T-helper 1 cell (primary cell): ENCODE data around the gene SH3YL1.
A peak's percentile ranks its signal among the peaks of the same experiment; 100 is the strongest.

ENCODE experiments used
- DNase-seq, 5 donors: peaks; one replicate each; pipeline ENCODE4 v3.0.0-alpha.2; 2012 to 2020

The SH3YL1 gene

DNA sequence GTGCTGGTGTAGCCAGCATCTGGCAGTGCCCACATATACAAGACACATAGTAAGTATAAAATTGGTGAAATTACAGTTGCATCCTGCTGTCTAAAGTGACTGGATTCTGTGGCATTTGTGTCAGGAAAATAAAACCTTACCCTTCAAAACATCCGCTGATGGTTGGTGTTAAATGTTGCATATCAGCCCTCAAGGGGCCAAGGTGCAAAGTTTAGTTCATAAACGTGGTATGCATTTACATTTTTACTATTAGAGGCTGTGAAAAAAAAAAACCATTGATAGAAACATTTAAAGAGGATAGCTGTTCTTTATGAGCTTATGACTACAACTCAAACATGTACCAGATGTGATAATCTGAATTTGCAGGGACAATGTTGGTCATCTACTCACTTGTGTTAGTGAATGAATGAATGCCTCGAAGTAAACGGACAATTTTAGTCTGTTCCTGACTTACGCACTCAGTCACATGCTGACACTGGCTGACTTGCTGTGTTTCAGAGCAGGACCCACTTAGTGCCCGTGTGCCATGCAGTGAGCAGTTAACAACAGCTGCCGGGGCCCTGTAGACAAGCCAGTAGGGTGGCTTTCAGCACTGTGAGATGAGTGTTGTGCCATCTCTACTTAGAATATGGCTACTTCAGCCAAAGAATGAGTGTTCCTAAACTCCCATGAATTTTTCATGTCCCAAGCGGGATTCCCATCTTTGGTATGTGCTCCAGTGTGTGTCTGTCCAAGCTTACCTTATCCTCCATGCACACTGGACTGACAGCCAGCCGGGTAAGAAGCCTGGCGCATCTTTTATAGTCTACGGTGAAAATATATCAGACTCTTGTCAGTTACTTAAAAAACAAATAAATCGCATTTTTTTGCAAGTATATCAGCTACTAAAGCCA is 18.8 kb upstream of the SH3YL1 start:
- DNase-seq: no peak

DNA sequence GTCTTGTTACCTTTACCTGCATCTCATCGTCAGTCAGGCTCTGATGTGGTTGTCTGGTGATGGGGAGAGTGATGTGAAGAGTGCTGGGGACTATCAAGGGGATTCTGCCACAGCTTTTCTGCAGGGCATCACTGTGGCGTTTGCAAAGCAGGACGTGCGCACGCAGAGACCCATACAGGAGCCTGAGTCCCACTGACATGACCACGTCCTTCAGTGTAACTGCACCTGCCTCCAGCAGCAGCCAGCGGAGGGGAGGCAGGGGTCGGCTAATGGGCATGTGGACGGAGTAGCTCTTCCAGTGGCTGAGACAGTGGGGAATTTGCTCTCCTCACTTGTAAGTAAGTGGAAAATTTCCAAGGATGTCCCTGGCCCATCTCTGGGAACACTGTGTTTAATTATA is 17.5 kb upstream of the SH3YL1 start:
- DNase-seq: no peak

DNA sequence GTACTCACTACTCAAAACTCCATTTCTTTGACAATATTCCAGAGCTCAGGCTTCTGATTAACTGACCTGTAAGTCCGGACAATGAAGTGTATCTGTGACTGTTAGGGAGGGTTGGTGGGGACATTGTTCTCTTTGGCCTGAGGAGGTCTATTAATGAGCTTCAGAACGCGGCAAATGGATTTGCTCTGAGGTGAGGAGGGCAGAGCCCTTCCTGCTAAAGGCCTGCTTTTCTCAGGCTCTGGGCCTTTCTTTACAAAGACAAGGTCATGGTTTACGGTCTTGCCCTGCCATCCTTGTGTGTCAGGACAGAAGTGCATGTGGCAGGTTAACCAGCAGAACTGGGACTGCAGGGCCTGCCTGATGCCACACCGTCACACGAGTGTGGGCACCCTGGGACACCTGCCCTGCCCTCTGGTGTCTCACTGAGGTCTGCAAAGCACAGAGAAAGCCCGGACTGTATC is 16.8 kb upstream of the SH3YL1 start:
- no peak for DNase-seq

DNA sequence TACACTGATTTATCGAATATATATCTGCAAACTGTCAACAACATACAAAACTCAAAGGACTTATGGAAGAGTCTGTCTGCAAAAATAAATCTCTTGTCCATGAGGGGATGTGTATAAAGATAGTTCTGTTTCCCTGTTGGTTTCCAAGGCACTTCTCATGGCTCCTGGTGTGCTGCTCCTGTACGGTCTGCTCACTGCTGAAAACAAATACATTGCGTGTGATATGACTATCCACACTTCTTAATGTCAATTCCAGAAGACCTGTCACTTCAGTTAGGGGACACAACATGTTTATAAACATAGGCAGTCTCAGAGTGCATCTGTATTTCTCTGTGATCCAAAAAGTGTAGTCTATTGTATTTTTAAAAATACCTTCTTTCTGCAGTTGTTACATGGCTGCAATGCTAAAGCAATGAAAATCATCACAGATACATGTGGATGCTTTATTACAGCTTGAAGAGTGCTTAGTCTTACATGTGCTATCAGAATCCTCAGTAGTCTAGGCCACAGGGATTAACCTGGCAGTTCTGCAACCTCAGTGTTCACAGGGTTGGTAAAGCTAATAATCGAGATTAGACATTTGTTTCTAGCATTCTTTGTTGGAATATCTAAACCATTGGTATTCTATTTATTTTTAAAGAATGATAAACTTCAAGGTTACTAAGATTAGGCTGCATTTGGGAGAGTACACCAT is 16.3 kb upstream of the SH3YL1 start:
- no peak for DNase-seq

DNA sequence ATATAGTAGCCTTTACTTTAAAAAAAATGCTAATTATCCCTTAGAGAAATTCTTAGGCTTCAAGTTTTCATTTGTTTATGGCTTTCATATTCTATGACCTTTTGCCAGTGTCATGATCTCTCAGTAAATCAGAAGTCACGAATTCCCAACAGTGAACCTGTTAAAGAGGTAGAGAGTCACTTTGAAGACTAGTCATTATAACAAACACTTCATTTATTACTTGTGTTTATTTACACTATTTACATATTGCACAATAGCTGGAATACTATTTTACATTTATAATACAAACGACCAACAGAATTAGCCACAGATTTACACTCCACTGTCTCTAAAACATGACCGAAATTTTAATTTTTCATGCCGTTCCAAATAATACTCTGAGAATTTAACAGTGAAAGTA is 15.5 kb upstream of the SH3YL1 start:
- DNase-seq: no peak

DNA sequence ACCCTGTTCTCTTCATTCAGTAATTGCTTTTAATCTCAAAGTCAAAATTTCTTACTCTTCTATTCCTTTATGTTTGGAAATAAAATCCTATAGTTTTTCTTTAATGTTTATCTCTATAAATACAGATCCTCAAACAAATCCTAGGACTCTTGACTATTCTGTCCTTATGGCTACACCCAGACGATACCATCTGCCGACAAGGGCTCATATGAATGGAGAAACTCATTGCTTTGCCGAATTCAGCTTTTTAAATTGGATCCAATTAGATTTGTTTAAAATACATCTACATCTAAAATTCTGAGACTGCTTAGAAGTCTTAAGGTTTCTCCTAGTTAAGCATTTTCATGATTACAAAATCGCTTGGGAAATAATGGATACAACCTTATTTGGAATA is 15.1 kb upstream of the SH3YL1 start:
- DNase-seq: no peak

DNA sequence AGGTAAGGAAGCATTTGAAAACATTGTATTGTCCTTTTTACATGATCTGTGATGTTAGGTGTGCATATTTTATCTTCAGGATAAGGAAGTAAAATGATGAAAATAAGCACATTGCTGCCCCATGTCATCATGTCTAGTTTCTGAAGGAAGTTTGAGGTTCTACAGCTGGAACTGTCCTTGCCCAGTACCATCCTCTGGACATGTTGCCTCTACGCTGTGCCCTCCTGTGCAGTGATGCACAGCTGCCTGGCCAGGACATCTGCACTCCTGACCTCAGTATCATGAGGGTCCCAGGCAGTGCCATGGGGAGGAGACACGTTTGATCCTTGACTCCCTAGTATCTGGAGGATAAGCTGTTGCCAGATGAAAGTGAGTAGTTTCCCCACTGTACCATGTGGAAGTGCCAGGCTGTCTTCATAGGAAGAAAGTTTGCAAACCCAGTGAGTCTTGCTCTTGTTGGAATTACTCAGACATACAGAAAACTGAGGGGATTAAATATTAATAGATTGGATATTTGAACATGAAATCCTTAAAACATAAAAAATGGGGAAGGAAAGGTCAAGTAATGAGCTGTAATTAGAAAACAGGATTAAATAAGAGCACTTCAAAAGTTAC is 14.6 kb upstream of the SH3YL1 start:
- DNase-seq: no peak

DNA sequence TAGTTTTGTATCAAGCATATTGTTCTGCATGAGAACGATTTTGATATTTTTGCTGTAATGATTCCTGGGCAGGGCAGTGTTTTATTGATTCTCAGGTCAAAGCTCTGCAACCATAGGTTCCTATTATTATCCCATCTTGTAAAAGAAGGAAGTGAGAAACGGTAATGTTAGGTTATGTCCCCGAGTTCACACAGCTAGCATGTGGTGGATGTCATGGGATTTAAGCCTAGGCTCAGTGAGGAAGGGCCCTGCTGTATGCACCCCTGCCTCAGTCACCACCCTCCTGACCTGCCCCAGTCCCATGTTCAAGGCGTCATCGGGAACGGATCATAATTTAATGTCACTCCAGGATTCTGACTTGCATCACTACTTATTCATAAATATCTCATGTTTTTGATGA is 11.6 kb upstream of the SH3YL1 start:
- no peak for DNase-seq

DNA sequence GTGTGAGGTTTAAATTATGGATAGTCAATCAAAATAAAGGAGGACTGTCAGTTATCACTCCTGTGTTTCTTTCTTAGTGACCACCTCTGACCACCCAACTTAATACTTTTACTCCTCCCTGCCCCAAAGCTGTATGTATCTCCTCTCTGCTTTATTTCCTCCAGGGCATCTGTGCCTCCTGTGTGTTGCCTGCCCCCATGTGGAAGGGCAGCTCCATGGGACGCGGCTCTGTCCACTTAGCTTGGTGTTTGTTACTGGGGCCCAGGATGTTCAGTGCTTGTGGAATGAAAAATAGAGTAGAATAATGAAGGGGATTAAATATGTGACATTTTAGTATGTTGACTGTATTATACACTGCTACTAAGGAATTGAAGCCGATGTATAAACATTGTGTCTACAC is 10.7 kb upstream of the SH3YL1 start:
- no peak for DNase-seq

DNA sequence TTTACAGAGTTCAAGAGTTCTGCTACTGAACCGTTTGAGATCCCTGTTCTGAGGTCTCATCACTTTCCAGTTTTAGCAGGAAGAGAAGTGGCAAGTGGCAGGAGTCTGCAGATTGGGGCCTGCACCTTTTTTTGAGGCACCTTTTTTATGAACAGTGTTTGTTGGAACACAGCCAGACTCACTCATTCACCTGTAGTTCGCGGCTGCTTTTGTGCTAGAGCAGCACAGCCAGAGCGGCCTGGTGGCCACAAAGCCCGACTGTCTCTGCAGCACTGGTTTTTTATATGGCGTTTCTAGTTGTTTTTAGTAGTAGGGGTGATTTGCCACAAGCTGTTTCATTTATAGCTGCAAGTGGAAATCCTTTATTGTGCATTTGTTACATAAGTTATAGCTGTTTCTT is 9.5 kb upstream of the SH3YL1 start:
- DNase-seq: no peak

DNA sequence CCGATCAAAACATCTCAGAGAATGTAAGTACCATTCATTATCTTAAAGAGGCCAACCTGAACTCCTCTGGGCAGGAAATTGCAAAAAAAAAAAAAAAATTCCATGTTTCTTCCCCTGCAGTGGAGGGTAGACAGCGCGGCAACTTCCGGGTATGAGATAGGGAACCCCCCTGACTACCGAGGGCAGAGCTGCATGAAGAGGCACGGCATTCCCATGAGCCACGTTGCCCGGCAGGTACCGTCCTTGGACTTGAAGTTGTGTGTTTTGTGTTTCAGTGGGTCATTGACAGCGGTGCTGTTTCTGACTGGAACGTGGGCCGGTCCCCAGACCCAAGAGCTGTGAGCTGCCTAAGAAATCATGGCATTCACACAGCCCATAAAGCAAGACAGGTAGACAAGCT is 8.1 kb upstream of the SH3YL1 start:
- DNase-seq: no peak

DNA sequence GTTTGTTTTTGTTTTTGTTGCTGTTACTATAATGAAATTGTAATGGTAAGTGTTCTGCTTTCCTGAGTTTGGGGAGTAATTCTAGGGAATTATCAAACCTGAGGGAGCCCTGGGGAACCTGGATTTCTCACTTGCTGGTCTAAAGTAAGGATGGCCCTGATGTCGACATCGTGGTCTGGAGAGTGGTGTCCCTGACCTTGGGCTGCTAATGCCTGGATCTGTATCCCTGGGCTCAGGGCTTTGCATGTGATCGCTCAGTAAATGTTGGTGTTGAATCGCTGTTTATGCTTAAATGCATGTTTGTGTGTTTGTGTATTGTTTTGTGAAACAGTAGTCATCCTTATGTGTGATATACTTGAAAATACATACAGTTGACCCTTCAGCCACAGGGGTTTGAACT is 7.0 kb upstream of the SH3YL1 start:
- DNase-seq: no peak

DNA sequence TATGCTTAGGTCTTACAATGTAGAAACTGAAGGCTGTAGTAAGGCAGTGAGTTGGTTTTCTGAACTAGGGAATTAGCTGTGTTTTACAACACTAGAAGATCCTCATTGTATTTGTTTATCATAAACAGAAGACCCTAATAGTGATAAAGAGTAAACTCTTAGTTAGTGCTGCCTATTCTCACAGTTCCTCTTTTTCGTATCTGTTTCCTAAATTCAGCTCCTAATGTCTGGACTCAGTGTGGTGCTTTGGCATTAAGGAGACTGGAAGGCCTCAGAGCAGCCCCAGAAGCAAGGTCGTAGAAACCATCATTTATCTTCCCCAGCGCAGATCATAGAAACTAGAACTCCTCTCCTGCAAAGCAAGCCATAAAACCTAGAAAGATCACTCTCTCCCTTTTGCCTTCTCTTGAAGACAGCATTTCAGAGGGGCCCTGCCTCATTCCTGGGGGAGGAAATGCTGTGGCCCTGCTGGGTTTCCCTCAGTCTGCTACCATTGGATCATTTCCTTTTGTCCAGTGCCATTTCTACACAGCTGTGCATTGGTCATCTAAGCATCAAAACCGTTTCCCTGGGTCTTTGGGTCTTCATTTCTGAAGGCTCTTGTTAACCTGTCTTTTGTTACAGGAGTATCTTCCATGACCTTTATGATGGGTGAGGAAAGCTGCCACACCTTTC is 5.7 kb upstream of the SH3YL1 start:
- no peak for DNase-seq

DNA sequence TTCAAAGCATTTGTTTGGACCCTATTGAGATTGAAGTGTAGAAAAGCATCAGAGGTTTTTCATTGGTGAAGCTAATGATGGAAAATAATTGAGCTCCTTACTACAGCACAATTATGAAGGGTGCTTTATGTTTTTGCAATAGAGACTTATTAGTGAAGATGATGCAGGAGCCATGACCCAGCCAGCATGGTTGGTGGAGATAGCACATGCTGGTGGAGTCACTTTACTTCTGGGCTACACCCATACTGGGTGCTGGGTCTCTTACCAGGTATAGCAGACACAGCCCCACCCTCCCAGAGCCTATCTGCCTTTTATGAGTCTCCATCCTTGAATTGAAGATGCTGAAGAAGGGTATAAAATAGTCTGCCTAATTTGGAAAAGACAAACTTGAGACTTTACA is 4.5 kb upstream of the SH3YL1 start:
- no peak for DNase-seq

DNA sequence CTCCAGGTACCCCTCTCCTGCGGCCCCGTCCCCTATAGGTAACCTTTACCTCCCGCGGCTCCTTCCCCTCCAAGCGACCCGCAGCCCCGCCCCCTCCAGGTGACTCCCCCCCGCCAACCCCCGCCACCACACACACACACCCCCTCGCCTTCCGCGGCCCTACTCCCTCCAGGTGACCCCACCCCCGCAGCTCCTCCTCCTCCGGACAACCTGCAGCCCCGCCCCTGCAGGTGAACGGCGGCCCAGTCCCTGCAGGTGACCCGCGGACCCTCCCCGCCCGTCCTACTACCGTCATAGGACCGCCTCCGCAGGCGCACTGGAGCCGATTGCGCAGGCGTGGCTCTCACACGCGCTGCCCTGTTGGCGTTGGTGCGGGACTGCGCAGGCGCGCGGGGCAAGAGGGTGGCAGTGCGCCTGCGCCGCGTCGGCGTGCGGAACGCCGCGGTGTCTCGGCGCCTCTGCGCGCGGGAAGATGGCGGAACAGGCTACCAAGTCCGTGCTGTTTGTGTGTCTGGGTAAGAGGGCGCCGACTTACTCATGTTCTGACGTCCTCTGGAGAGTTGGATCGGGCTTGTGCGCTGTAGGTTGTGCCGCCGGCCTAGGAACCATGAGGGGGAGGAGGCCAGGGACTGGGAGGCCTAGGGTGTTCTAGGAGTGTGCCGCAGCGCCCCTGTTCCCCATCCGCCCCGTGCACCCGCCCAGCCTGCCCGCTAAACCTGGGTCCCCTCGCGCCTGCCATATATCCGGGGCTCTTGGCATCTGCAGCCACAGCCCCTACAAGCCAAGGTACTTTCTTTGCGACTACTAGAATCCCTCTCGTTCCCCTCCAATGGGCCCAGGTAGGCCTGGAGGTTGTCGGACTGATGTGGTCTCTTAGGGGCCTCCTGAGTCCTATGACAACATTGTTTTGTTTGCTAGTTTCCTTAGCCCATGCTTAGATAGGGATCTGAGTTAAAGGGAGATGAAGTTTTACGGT is 949 bp upstream of the SH3YL1 start, which contains the start of gene ACP1:
TSS of gene ACP1 (plus strand) at position 455 of the 976 bp plus-strand sequence. CDS start at position 473, 18 bp downstream.
- DNase-seq: peak; percentile 93 to 98 (median 94)

DNA sequence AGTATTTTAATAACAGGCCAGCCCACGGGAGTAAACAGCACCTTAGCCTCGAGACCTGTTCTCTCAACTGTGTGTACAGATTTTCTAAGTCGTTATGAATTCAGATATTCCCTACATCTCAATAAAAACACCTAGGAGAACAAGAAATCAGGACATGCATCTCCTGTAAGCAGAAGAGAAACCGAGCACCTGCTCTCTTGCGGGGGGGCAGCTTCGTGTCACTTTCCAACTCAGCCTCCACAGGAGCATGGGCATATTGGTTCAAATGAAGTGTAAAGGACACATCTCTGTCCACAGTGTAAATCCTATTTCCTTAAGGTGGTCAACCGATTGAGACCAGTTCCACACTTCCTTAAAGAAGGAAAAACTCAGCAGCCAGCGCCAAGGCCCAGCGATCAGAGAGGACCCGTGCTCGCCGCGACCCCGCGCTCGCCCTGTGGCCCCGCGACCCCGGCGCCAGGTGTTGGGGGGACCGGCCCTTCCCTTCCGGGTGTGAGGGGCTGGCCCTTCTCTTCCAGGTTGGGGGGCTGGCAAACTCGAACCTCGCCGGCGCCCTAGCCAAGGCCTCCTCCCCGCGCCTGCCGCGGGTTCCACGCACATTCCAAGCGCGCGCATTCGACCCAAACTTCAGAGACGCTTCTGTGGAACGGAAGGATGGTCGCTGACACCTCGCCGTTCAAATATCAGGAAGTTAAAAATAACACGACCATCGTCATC is 652 bp downstream of the SH3YL1 start:
- DNase-seq: no peak

DNA sequence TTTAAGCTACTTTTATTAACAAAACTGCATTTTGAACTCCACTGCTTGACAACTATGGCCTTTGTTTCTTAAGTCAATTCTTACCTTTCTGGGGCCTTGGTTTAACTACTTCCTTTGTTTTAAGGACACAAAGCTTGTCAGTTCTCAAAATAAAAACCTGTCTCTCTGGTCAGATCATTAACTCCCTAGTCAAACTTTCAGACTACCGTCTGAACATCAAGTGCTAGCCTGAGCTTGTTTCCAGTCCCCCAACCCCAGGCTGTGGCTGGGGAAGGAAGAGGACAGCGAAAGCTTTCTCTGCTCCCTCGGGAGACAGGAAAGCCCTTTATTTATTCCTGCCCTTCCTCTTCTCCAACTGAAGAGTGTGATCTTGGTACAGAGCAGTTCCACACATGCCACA is 1.7 kb downstream of the SH3YL1 start:
- DNase-seq: no peak

DNA sequence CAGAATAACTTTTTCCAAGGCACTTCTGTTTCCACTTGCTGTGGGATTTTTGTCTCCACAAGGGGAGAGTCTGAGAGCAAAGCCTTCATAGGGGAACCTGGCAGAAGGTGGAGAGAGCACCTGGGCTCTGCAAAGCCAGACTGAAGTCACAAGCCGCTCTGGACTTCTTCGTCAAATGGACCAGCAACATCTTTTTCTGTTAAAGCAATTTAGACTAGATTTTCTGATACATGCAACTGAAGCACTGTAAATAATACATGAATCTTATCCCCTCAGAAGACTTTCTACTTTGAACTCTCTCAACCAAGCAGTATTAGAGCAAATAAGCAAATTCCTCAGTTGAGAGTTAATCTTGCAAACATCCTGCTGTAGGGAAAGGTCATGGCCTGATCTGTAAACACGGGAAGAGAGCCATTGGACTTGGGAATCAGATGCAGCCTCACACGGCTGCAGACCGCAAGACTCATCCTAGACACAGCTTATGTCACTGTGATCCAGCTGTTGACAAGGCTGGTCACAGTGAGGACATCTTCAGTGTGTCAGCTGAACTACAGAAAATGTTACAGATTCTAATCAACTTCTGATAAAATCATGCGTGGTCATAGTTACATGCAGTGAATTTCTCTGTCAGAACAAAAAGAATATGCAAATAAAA is 3.2 kb downstream of the SH3YL1 start:
- no peak for DNase-seq

DNA sequence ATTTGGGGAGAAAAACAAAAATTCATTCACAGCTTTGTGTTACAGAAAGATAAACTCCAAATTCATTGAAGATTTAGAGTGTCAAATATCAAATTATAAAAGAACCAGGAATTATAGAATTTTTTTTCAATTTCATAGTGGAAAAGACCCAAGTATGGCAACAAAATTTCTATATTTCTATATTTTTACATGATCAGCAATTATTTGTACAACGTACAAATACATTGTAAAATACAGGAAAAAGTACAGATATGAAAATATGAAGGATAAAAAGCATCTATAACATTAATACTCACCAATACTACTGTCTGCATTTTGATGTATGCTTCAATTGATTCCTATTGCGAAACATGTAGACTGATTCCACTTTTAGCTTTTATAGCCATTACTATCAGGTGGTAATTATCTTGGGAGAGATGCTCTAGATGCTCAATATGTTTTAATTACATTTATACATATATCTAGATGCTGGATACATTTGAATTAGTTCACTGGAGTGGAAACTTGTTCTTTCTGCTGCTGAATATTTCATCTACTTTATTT is 4.0 kb downstream of the SH3YL1 start:
- DNase-seq: no peak

DNA sequence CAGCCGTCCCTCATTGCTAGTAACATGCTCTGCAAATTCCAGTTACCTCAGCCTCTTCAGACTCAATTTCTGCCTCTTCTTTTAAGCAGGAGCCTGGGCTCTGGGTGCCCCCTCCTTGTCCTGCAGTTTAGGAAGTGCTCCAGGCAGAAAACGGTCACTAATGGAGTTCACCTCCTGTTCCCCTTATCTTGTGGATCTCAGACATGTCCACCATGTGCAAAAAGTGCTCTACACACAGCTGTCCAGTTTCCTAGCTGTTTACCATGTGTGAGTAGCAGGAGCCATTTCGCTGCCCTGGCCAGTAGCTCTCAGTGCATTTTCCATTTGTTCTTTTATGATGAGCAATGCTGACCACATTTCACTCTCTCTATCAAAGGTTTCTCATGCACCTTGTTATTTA is 4.9 kb downstream of the SH3YL1 start:
- no peak for DNase-seq
